NCI-H1048 (cell line): ENCODE measurements around the gene MT1X.
A peak's percentile ranks its signal among the peaks of the same experiment; 100 is the strongest.
"Not testable (repeated sequence)": the region's sequence is repeated elsewhere in the genome, so short reads cannot be mapped to it uniquely, and the experiment has no call there.

Source experiments
- DNase-seq: peaks from one replicate; lab custom pipeline; 2025; lab: John Stamatoyannopoulos, UW

The MT1X gene

GRCh38 chr16:56710181-56710737, 28.0 kb downstream of the MT1X start:
- no peak for DNase-seq

GRCh38 chr16:56711862-56712261, 29.6 kb downstream of the MT1X start:
- DNase-seq: no peak

- no peak for DNase-seq
Measured at GRCh38 chr16:56713794-56714193, 31.5 kb downstream of the MT1X start.

- DNase-seq: no peak
Measured at GRCh38 chr16:56715126-56715525, 32.9 kb downstream of the MT1X start.

GRCh38 chr16:56716761-56717160, 34.5 kb downstream of the MT1X start:
- DNase-seq: no peak

- not testable (repeated sequence) for DNase-seq
Measured at GRCh38 chr16:56717532-56717931, 35.3 kb downstream of the MT1X start.

GRCh38 chr16:56722200-56722842, 40.1 kb downstream of the MT1X start:
- no peak for DNase-seq

GRCh38 chr16:56724191-56724590, 41.9 kb downstream of the MT1X start:
- no peak for DNase-seq

GRCh38 chr16:56726283-56726682, 44.0 kb downstream of the MT1X start:
- DNase-seq: no peak

- no peak for DNase-seq
Measured at GRCh38 chr16:56726926-56727325, 44.7 kb downstream of the MT1X start.

GRCh38 chr16:56728027-56728426, 45.8 kb downstream of the MT1X start:
- no peak for DNase-seq

- DNase-seq: no peak
Measured at GRCh38 chr16:56728980-56729734, 46.9 kb downstream of the MT1X start.

GRCh38 chr16:56729735-56730662, 47.7 kb downstream of the MT1X start, which contains the start of gene NUP93:
Gene NUP93 (plus strand): TSS chr16:56730129. CDS start chr16:56748248, 18,119 bp downstream.
- peak; percentile 29 for DNase-seq

GRCh38 chr16:56732366-56732765, 50.1 kb downstream of the MT1X start:
- DNase-seq: no peak

GRCh38 chr16:56732832-56733231, 50.6 kb downstream of the MT1X start:
- DNase-seq: no peak
